GM21390 (cell line): Measurements from ENCODE around the gene PPAT.
"Not testable (repeated sequence)": the region's sequence is repeated elsewhere in the genome, so short reads cannot be mapped to it uniquely, and the experiment has no call there.

ENCODE experiments used
- ATAC-seq: cut with Tn5 transposase; IDR thresholded peaks from one replicate; pipeline ENCODE4 v1.9.1; 2021; ENCODE audit not compliant: unreplicated experiment

The PPAT gene

DNA sequence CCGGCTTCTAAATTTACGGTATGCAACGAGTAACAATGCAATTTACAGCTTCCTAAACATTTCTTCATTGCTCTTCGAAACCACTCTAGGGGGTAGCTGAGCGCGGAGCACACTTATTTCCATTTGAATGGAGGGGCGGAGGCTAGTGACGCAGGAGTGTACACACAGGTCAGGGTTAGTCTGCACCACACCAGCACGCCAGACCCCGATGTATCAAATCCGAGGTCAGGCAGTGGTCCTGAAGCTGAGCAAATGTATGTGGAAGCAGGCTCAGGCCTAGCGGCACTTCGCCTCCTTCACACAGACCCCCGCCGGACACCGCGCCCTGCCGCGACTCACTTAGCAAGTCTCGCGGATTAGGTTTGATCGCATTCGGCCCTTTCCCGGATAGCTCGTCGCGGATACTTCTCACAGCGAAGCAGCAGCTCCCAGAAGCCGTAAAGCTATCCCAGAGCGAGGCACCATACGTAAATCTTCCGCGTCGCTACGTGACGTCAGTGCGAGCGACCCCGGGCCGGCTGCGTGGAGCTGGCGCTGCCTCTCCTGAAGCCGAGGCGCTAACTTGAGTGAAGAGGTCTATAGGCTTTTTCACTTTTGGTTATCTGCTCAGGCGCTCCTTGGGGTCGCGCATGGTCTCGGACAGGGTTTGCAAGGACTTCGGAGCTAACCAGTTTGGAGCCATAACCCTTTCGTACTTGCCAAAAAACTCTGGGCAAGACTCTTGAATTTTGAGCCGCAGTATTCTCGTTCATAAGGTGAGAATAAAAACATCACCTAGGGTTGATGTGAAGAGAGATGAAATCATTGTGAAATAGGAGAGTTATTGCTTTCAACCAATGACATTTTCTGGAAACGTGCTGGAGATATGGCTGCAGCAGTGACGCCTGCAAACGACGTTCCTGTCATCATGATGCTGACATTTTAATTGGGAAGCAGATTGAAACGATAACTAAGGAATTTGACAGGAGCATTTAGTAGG is 48.1 kb downstream of the PPAT start, which contains the start of gene AASDH:
Gene AASDH (minus strand): TSS at position 469 of the 979 bp plus-strand sequence. CDS start 3,192 bp downstream, outside the sequence.
- peak; percentile 93 for ATAC-seq

- no peak for ATAC-seq
These were observed 49.3 kb downstream of the PPAT start for GRCh38 chr4:56386091-56386490.

DNA sequence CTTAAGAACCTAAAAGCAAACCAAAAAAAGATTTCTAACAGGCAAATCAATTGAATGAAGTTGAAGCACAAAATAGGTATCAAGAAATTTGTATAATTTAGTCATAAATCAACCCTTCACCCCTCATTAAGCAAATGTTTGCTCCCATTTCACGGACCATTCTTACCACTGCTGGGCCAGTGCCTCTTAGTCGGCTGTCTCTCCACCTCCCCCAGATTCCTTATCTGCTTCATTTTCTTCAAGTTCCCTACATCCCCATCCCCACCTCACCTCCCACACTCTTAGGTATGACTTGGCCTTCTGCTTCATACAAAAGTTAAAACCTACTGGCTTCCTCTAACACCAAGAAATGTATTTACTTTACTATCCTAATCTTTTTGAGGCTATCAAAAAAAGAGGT is 60.0 kb downstream of the PPAT start:
- no peak for ATAC-seq

GRCh38 chr4:56374956-56375355 is 60.5 kb downstream of the PPAT start:
- no peak for ATAC-seq

DNA sequence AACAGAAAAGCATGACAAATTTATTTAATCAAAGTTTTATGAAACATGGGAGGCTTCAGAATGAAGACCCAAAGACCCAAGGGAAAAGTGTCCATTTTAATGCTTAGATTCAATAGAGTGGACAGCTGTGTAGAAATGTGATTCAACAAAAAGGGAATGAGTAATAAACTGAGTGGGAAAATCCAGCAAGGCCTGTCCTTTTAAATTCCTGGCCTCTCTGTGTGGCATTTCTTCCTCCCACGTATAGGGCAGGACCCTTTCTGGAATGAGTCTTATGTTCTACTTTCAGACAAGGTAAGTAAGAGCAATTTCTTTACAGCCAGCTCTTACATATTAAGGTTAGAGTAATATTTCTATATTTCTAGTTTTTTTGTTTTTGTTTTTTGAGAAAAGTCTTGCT is 62.6 kb downstream of the PPAT start:
- no peak for ATAC-seq

GRCh38 chr4:56371426-56372220 is 63.8 kb downstream of the PPAT start:
- no peak for ATAC-seq

GRCh38 chr4:56370377-56370776 is 65.0 kb downstream of the PPAT start:
- no peak for ATAC-seq

GRCh38 chr4:56362981-56363380 is 72.4 kb downstream of the PPAT start:
- not testable (repeated sequence) for ATAC-seq

- ATAC-seq = no peak
These were observed 75.3 kb downstream of the PPAT start for GRCh38 chr4:56360071-56360470.

DNA sequence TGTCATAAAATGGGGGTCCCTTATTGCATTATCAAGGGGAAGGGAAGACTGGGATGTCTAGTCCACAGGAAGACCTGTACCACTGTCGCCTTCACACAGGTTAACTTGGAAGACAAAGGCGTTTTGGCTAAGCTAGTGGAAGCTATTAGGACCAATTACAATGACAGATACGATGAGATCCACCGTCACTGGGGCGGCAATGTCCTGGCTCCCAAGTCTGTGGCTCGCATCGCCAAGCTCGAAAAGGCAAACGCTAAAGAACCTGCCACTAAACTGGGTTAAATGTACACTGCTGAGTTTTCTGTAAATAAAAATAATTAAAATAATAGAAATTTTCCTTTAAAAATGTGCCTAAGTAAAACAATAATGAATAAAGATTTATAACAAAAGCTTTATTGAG is 78.8 kb downstream of the PPAT start:
- no peak for ATAC-seq

DNA sequence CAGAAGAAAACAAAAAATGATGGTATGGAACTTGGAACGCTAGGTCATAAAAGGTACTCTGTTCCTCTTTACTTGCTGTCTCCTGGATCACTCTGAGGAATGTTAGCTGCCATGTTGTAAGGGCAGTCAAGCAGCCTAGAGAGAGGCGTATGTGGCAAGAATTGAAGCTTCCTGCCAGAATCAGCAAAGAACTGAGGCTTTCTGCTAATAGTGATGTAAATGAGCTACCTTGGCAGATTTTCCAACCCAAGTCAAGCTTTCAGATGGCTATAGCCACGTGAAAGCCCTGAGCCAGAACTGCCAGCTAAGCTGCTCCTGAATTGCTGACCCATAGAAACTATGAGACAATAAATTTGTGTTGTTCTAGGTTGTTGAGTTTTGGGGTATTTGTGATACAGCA is 86.8 kb downstream of the PPAT start:
- no peak for ATAC-seq

DNA sequence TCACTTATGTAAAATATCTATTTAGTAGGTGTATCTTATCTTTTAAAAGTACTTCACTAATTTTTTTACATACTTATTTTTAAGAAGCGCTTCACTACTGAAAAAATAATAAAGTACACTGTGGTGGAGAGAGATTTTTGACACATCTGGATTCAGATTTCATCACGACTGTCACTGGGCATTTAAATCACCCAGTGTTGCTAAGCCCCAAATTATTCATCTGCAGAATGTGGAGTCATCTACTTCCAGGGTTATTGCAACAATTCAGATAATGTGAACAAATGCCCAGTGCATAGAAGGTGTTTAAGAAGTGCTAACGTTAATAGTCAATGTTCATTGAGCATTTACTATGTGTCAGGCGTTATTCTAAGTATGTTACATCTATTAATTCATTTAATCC is 90.0 kb downstream of the PPAT start:
- ATAC-seq = no peak
